GM12878 (cell line): ENCODE measurements around the gene HNRNPLL.

ENCODE experiments used
- BRCA1 ChIP-seq: IDR thresholded peaks from 2 replicates; pipeline ENCODE4 v1.6.1; 2011; ENCODE audit warnings: low read depth, low read length, improper control_type of control experiment
- CBX5 ChIP-seq: sonication (generic); IDR thresholded peaks from 2 replicates; pipeline ENCODE4 v1.6.1; 2016; ENCODE audit warnings: low read depth, moderate library complexity, mild to moderate bottlenecking, inconsistent platforms
- CREB1 ChIP-seq: IDR thresholded peaks from 2 replicates; pipeline ENCODE4 v1.6.1; 2012; ENCODE audit warnings: low read depth, mild to moderate bottlenecking, inconsistent platforms
- CTCF ChIP-seq, 3 experiments: IDR thresholded peaks in 2 of 3; conservative IDR thresholded peaks in 1 of 3; 2 replicates each; pipeline ENCODE4 v1.5.1; 2011; ENCODE audit warnings: low read depth in 3 of 3, low read length in 3 of 3, mild to moderate bottlenecking in 3 of 3, control low read depth in 2 of 3, moderate library complexity in 2 of 3, inconsistent platforms in 1 of 3, mixed read lengths in 1 of 3; ENCODE audit not compliant: control insufficient read depth in 2 of 3, insufficient read depth in 1 of 3; ENCODE audit errors: extremely low read depth in 1 of 3
- EP300 ChIP-seq, 2 experiments: fragments of 150-350 bp in 1 of 2; IDR thresholded peaks; 2 replicates each; pipeline ENCODE4 v1.6.1; 2011 to 2012; ENCODE audit warnings: low read depth in 2 of 2, low read length in 2 of 2, borderline replicate concordance in 1 of 2, improper control_type of control experiment in 1 of 2, inconsistent platforms in 1 of 2; ENCODE audit not compliant: control insufficient read depth in 1 of 2
- JUND ChIP-seq: IDR thresholded peaks from 2 replicates; pipeline ENCODE4 v1.6.1; 2012; ENCODE audit warnings: low read depth, mild to moderate bottlenecking, low read length, improper control_type of control experiment, moderate library complexity
- MAX ChIP-seq: IDR thresholded peaks from 2 replicates; pipeline ENCODE4 v1.6.1; 2012; ENCODE audit warnings: low read depth, low read length, improper control_type of control experiment
- NRF1 ChIP-seq: conservative IDR thresholded peaks from 2 replicates; pipeline ENCODE4 v1.6.1; 2011; ENCODE audit warnings: mild to moderate bottlenecking, low read depth, low read length, improper control_type of control experiment
- RCOR1 ChIP-seq: conservative IDR thresholded peaks from 2 replicates; pipeline ENCODE4 v1.6.1; 2012; ENCODE audit warnings: low read depth, low read length, improper control_type of control experiment
- SUZ12 ChIP-seq: fragments of 200-600 bp; sonication (generic); IDR thresholded peaks from one replicate; pipeline ENCODE4 v1.6.1; 2018; ENCODE audit warnings: antibody characterized with exemption, mild to moderate bottlenecking; ENCODE audit not compliant: unreplicated experiment

GRCh38 chr2:38529208-38529607 is 73.5 kb downstream of the HNRNPLL start:
- TF ChIP-seq BRCA1: no peak
- no peak for TF ChIP-seq JUND
- no peak for TF ChIP-seq MAX
- no peak for TF ChIP-seq EP300 (IDR thresholded peaks at IDR 0.05; ENCODE audit: borderline replicate concordance in 1 of 2, control insufficient read depth in 1 of 2, low read depth in 2 of 2, low read length in 2 of 2)
- TF ChIP-seq RCOR1: no peak
- no peak for TF ChIP-seq CBX5
- no peak for TF ChIP-seq CTCF (IDR thresholded peaks at IDR 0.05 in 2 of 3, conservative IDR thresholded peaks at IDR 0.05 in 1 of 3; ENCODE audit: control insufficient read depth in 2 of 3, extremely low read depth in 1 of 3, insufficient read depth in 1 of 3, low read depth in 3 of 3, low read length in 3 of 3)
- TF ChIP-seq CREB1: no peak
- TF ChIP-seq NRF1: no peak
- no peak for TF ChIP-seq SUZ12
